ENCODE data around the gene UBE2N. TPM values are rescaled to one million over a fixed set of nuclear protein-coding genes. Genes with fewer than 3 reads are reported as not detected.
A peak's percentile ranks its signal among the peaks of the same experiment; 100 is the strongest.

Gene UBE2N, protein sequence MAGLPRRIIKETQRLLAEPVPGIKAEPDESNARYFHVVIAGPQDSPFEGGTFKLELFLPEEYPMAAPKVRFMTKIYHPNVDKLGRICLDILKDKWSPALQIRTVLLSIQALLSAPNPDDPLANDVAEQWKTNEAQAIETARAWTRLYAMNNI
- 151 TPM for polyA plus RNA-seq (2013, experiment 1 of 2)
- 141 TPM for polyA plus RNA-seq (2013, experiment 2 of 2)

DNA sequence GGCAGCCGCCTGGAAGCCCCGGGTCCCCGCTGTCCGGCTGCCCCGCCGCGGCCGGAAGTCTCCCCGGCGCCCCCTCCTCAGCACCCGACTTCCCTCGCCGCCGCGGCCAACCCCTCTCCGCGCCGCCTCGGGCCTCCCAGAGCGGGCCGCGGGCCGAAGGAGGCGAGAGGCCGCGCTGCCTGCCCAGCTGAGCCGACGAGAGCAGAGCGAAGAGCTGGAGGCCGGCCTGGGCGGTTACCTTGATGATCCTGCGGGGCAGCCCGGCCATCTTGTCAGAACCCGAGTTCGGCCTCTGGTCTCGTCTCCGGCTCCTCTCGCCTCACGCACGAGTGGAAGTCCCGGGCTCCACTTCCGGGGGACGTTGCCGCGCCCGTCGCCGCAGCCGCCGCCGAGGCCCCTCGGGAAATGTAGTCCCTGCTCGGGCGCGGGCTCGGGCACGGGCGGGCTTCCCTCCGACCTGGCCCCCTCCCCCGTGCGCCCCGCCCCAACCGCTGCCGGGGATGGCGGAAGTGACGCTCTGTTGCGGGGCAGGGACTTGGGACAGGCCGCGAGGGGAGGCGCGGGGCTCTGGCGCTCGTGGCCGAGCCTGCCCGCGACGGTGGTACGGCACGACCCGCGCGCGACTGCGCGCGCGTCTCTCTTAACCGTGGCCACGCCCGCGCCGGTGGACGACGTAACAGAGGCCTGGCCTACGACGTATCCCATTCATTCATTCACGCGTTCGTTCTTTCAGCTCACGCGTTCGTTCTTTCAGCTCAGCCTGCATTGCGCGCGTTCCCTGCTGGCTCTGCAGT is at the start of gene UBE2N:
UBE2N (minus strand) TSS at position 331 of the 794 bp plus-strand sequence; CDS start at position 268, 63 bp downstream.
- Histone ChIP-seq H3K27ac (ENCODE audit: low read depth, low read length, severe bottlenecking) (peak within 1 kb of the TSS; percentile 94), H3K4me1 (ENCODE audit: control insufficient read depth, insufficient read depth, low read length, poor library complexity, severe bottlenecking) (peaks cover 20% of the 10 kb centered on the region), H3K9me3 (ENCODE audit: control insufficient read depth, low read length) (no peaks in the 10 kb centered on the region), H3K36me3 (ENCODE audit: control insufficient read depth, insufficient read depth, low read length) (peaks cover 9% of the 10 kb centered on the region), H3K4me3 (ENCODE audit: extremely low read depth, insufficient read depth, low read length, poor library complexity, severe bottlenecking) (peak within 1 kb of the TSS; percentile 96)
- WGBS, 2 experiments (ENCODE audit: insufficient coverage in 2 of 2) = 0% methylated on average over 78 to 92 of the region's 105 CpGs

DNA sequence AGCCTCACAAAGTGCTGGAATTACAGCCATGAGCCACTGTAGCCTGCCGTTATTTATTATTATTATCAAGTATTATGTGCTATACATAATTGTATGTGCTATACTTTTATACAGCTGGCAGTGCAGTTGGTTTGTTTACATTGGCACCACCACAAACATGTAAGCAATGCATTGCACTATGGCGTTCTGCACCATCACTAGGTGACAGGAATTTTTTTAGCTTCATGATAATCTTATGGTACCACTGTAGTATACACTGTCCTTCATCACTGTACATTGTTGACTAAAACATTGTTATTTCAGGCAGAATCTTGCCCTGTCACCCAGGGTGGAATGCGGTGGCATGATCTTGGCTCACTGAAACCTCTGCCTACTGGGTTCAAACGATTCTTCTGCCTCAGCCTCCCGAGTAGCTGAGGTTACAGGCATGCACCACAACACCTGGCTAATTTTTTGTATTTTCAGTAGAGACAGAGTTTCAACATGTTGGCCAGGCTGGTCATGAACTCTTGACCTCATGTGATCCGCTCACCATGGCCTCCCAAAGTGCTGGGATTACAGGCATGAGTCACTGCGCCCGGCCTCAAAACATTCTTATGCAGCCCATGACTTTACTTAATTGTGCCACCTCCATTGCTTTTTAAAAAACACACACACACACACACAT is 42.7 kb upstream of the UBE2N start:
- Histone ChIP-seq H3K4me3 (ENCODE audit: extremely low read depth, insufficient read depth, low read length, poor library complexity, severe bottlenecking) (no peak overlapping the region), H3K27ac (ENCODE audit: low read depth, low read length, severe bottlenecking) (no peak overlapping the region), H3K9me3 (ENCODE audit: control insufficient read depth, low read length) (peaks cover 2% of the 10 kb centered on the region), H3K36me3 (ENCODE audit: control insufficient read depth, insufficient read depth, low read length) (peaks cover 84% of the 10 kb centered on the region), H3K4me1 (ENCODE audit: control insufficient read depth, insufficient read depth, low read length, poor library complexity, severe bottlenecking) (peaks cover 4% of the 10 kb centered on the region)
- 86% methylated on average over 5 to 7 of the region's 8 CpGs for WGBS, 2 experiments (ENCODE audit: insufficient coverage in 2 of 2)

DNA sequence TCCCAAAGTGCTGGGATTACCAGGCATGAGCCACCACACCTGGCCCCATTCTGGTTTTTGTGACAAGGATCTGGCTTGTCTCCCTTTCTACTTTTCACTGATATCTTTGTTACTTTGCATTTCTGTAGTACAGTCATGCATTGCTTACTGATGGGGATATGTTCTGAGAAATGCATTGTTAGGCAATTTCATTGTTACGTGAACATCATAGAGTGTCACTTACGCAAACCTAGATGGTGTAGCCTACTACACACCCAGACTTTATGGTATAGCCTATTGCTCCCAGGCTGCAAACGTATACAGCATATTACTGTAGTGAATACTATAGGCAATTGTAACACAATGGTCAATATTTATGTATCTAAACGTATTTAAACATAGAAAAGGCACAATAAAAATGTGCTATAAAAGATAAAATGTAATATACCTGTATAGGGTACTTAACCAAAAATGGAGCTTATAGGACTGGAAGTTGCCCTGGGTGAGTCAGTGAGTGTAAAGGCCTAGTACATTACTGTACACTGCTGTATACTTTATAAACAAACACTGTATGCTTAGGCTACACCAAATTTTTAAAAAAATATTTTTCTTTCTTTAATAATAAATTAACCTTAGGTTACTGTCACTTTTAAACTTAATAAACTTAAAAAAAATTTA is 41.5 kb upstream of the UBE2N start:
- WGBS, 2 experiments (ENCODE audit: insufficient coverage in 2 of 2) = no CpG with 5 or more reads among the region's 4 CpGs
- Histone ChIP-seq H3K27ac (ENCODE audit: low read depth, low read length, severe bottlenecking) (no peak overlapping the region), H3K36me3 (ENCODE audit: control insufficient read depth, insufficient read depth, low read length) (peaks cover 84% of the 10 kb centered on the region), H3K4me1 (ENCODE audit: control insufficient read depth, insufficient read depth, low read length, poor library complexity, severe bottlenecking) (peaks cover 4% of the 10 kb centered on the region), H3K9me3 (ENCODE audit: control insufficient read depth, low read length) (peaks cover 2% of the 10 kb centered on the region), H3K4me3 (ENCODE audit: extremely low read depth, insufficient read depth, low read length, poor library complexity, severe bottlenecking) (no peak overlapping the region)

DNA sequence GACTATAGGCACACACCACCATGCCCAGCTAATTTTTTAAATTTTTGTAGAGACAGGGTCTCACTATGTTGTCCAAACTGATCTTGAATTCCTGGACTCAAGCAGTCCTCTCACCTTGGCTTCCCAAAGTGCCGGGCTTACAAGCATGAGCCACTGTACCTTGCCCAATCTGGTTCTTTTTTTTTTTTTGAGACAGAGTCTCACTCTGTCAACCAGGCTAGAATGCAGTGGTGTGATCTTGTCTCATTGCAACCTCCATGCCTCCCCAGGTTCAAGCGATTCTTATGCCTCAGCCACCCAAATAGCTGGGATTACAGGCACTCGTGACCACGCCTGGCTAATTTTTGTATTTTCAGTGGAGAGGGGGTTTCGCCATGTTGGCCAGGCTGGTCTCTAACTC is 41.0 kb upstream of the UBE2N start:
- 91 to 100% methylated on average over 4 to 5 of the region's 5 CpGs for WGBS, 2 experiments (ENCODE audit: insufficient coverage in 2 of 2)
- H3K9me3 ChIP-seq (ENCODE audit: control insufficient read depth, low read length) = peaks cover 2% of the 10 kb centered on the region
- no peak overlapping the region for H3K4me3 ChIP-seq (ENCODE audit: extremely low read depth, insufficient read depth, low read length, poor library complexity, severe bottlenecking)
- no peak overlapping the region for H3K27ac ChIP-seq (ENCODE audit: low read depth, low read length, severe bottlenecking)
- H3K4me1 ChIP-seq (ENCODE audit: control insufficient read depth, insufficient read depth, low read length, poor library complexity, severe bottlenecking) = peaks cover 4% of the 10 kb centered on the region
- peaks cover 85% of the 10 kb centered on the region for H3K36me3 ChIP-seq (ENCODE audit: control insufficient read depth, insufficient read depth, low read length)

DNA sequence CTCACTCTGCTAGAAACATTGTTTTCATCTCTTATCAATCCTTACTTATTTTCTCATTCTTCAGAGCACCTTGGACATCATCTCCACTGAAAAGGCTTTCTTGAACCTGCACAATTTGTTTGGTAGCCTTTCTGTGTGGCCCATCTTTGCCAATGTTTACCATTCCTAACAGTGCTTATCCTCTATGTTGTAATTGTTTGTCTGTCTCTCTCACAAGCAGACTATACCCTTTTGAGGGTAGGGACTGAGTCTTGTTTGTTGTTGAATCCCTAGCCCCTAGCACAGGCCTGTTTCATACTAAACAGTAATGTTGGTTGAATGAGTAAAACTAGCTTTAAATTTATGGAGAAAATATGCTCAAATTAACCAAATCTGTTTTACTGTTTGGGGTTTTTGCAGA is 34.8 kb upstream of the UBE2N start:
- Histone ChIP-seq H3K4me1 (ENCODE audit: control insufficient read depth, insufficient read depth, low read length, poor library complexity, severe bottlenecking) (no peaks in the 10 kb centered on the region), H3K36me3 (ENCODE audit: control insufficient read depth, insufficient read depth, low read length) (peaks cover 86% of the 10 kb centered on the region), H3K9me3 (ENCODE audit: control insufficient read depth, low read length) (no peaks in the 10 kb centered on the region), H3K4me3 (ENCODE audit: extremely low read depth, insufficient read depth, low read length, poor library complexity, severe bottlenecking) (no peak overlapping the region), H3K27ac (ENCODE audit: low read depth, low read length, severe bottlenecking) (no peak overlapping the region)

DNA sequence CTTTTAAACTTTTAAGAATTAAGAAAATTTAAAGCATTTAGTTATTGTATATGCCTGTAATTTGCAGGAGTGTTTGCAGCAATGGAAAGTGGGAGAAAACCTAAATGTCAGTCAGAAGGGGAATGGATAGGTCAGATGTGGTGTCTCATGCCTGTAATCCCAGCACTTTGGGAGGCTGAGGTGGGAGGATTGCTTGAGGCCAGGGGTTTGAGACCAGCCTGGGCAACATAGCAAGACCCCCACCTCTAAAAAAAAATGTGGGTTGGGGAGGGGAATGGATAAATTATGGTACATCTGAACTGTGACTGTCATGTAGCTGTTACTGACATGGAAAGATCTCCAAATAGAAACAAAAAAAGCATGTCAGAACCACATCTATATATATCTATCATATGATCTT is 27.6 kb upstream of the UBE2N start:
- Histone ChIP-seq H3K36me3 (ENCODE audit: control insufficient read depth, insufficient read depth, low read length) (peaks cover 48% of the 10 kb centered on the region), H3K4me1 (ENCODE audit: control insufficient read depth, insufficient read depth, low read length, poor library complexity, severe bottlenecking) (peaks cover 6% of the 10 kb centered on the region), H3K4me3 (ENCODE audit: extremely low read depth, insufficient read depth, low read length, poor library complexity, severe bottlenecking) (no peak overlapping the region), H3K27ac (ENCODE audit: low read depth, low read length, severe bottlenecking) (no peak overlapping the region), H3K9me3 (ENCODE audit: control insufficient read depth, low read length) (no peaks in the 10 kb centered on the region)

DNA sequence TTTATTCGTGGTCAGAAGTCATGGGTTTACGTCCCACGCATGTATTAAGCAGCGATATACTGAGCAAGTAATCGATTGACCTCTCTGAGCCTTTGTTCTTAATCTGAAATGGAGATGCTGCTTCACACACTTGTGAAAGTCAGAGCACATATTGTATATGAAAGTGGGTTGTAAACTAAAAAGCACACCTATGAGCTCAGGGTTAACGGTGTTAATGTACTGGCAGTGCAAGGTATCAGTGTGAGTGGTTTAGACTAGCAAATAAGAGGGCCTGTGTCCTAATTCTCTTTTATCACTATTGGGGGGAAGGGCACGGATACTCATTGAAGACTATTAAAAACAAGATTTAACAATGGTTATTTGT is 26.2 kb upstream of the UBE2N start:
- Histone ChIP-seq H3K4me1 (ENCODE audit: control insufficient read depth, insufficient read depth, low read length, poor library complexity, severe bottlenecking) (peaks cover 6% of the 10 kb centered on the region), H3K4me3 (ENCODE audit: extremely low read depth, insufficient read depth, low read length, poor library complexity, severe bottlenecking) (peak overlapping the region; percentile 75), H3K36me3 (ENCODE audit: control insufficient read depth, insufficient read depth, low read length) (peaks cover 35% of the 10 kb centered on the region), H3K9me3 (ENCODE audit: control insufficient read depth, low read length) (no peaks in the 10 kb centered on the region), H3K27ac (ENCODE audit: low read depth, low read length, severe bottlenecking) (peak overlapping the region; percentile 99)
- 0 to 5% methylated on average over 5 to 6 of the region's 7 CpGs for WGBS, 2 experiments (ENCODE audit: insufficient coverage in 2 of 2)

DNA sequence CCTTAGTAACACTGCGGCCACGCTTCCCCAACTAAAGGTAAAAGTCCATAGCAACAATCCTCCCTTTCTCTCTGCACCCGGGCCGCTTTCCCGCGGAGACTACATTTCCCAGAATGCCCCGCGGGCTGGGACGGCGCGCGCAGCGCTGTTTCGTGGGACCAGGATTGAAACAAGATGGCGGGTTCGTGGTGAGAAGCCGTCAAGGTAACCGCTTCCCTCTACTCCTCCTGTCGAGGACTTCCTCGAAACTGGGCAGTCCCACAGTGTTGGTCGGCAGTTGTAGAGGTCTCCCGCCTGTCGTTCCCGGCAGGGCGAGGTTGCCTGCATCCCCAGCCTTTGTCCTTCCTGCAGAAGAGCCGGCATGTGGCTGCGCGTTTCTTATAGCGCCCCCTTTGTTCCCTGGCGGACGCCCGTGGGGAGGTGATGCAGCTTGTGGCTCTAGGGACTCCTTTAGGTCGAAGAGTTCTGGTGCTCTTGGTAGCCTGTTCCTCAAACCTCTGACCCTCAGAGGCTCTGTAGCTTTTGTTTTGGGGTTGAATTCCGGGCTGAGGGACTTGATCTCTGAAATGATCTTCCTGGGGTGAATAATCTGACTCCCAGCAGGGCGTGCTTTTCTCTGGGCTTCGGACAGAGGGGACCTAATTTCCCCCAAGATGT is 25.7 kb upstream of the UBE2N start, which contains the start of gene MRPL42:
MRPL42 (plus strand) TSS at position 164 of the 657 bp plus-strand sequence. CDS start 1,772 bp downstream, outside the sequence.
- Histone ChIP-seq H3K27ac (ENCODE audit: low read depth, low read length, severe bottlenecking) (peak within 1 kb of the TSS; percentile 99), H3K36me3 (ENCODE audit: control insufficient read depth, insufficient read depth, low read length) (peaks cover 31% of the 10 kb centered on the region), H3K4me1 (ENCODE audit: control insufficient read depth, insufficient read depth, low read length, poor library complexity, severe bottlenecking) (peaks cover 6% of the 10 kb centered on the region), H3K9me3 (ENCODE audit: control insufficient read depth, low read length) (no peaks in the 10 kb centered on the region), H3K4me3 (ENCODE audit: extremely low read depth, insufficient read depth, low read length, poor library complexity, severe bottlenecking) (peak within 1 kb of the TSS; percentile 75)
- 0 to 1% methylated on average over 14 to 30 of the region's 36 CpGs for WGBS, 2 experiments (ENCODE audit: insufficient coverage in 2 of 2)

DNA sequence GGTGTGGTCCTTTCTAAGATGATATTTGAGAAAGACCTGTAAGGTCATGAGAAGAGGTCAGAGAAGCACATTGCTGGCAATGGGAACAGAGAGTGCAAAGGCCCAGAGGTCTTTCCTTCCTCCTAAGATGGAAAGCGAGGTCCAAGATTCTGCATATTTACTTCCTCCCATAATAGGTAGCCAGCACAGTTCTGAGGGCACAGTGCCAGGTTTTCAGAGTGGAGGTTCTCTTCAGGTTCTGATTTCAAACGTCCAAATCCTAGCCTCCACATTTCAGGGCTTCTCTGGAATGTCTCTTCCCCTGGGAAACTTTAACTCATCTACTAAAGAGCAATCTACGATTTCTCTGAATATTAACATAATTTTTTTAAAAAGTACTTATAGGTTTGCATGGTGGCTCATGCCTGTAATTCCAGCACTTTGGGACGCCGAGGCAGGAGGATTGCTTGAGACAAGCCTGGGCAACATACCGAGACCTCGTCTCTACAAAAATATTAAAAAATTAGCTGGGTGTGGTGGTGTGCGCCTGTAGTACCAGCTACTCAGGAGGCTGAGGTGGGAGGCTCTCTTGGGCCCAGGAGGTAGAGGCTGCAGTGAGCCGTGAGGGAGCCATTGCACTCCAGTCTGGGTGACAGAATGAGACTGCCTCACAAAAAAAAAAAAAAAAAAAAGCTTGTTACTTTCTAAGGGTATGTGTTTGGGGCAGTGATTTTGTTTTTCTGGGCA is 25.0 kb upstream of the UBE2N start:
- Histone ChIP-seq H3K4me1 (ENCODE audit: control insufficient read depth, insufficient read depth, low read length, poor library complexity, severe bottlenecking) (peaks cover 6% of the 10 kb centered on the region), H3K36me3 (ENCODE audit: control insufficient read depth, insufficient read depth, low read length) (peaks cover 24% of the 10 kb centered on the region), H3K9me3 (ENCODE audit: control insufficient read depth, low read length) (no peaks in the 10 kb centered on the region), H3K4me3 (ENCODE audit: extremely low read depth, insufficient read depth, low read length, poor library complexity, severe bottlenecking) (peak overlapping the region; percentile 75), H3K27ac (ENCODE audit: low read depth, low read length, severe bottlenecking) (peak overlapping the region; percentile 99)
- WGBS, 2 experiments (ENCODE audit: insufficient coverage in 2 of 2) = 94 to 98% methylated on average over 5 to 7 of the region's 9 CpGs

DNA sequence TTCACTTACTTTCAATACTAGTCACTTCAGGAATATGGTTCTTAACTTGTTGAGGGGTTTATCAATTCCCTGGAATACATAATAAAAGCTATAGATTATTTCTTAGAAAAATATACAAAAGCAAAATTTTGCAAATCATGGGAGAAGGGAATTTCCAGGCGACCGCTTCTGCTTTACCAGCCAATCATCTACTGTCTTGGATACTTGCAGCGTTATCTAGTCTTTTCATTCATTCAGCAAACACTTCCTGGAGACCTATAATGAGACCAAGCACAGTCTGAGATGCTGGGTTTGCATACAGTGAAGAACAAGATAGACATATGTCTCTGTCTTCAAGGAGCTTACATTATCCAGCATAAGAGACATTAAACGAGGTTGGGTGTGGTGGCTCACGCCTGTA is 24.1 kb upstream of the UBE2N start:
- WGBS, 2 experiments (ENCODE audit: insufficient coverage in 2 of 2) = 91 to 96% methylated on average over 3 to 5 of the region's 5 CpGs
- Histone ChIP-seq H3K4me1 (ENCODE audit: control insufficient read depth, insufficient read depth, low read length, poor library complexity, severe bottlenecking) (peaks cover 6% of the 10 kb centered on the region), H3K4me3 (ENCODE audit: extremely low read depth, insufficient read depth, low read length, poor library complexity, severe bottlenecking) (no peak overlapping the region), H3K36me3 (ENCODE audit: control insufficient read depth, insufficient read depth, low read length) (peaks cover 15% of the 10 kb centered on the region), H3K27ac (ENCODE audit: low read depth, low read length, severe bottlenecking) (no peak overlapping the region), H3K9me3 (ENCODE audit: control insufficient read depth, low read length) (no peaks in the 10 kb centered on the region)
